ENCODE measurements around the gene PSMA5. TPM values are rescaled to one million over a fixed set of nuclear protein-coding genes. Genes with fewer than 3 reads are reported as not detected.

PSMA5 gene
- polyA plus RNA-seq, 1 donor from 2014 or later, result 99.8 TPM

DNA sequence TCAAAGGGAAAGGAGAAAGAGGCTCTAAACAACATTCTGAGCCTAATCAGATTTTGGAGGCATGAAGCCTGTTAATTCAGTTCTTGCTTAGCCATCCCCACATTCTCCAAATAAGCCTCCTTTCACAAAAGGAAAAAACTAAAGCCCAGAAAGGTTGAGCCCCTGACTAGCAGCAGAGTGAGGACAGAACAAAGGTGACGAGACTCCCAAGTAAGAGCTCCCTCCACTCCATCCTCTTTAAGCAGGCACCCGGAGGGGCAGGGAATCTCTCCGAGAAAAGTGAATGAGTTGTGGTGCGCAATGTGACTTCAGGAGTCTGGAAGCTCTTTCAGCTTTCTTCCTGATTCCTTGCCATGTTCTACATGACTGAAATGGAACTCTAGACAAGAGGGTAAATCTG is 76.1 kb downstream of the PSMA5 start (continued):
- no peak for TF ChIP-seq EP300 (conservative IDR thresholded peaks at IDR 0.05; ENCODE audit: poor library complexity, severe bottlenecking)

Other genes with a start within 250 kb of the PSMA5 start
- gene SARS1, start 212.5 kb downstream of the PSMA5 start, polyA plus RNA-seq, result 274 and 281 TPM in 2 replicates
- gene CELSR2, start 176.9 kb downstream of the PSMA5 start, polyA plus RNA-seq, result 7.9 and 9.5 TPM in 2 replicates
- 5.4 and 7.9 TPM in 2 replicates for gene PSRC1, start 143.3 kb downstream of the PSMA5 start, polyA plus RNA-seq
- gene MYBPHL, start 119.4 kb downstream of the PSMA5 start, polyA plus RNA-seq, result 0.78 and 1.6 TPM in 2 replicates
- 31.4 and 33.3 TPM in 2 replicates for gene SORT1, start 28.5 kb downstream of the PSMA5 start, polyA plus RNA-seq
- gene SYPL2, start 40.1 kb upstream of the PSMA5 start, polyA plus RNA-seq, result not detected in 2 replicates
- gene ATXN7L2, start 57.5 kb upstream of the PSMA5 start, polyA plus RNA-seq, result 14.3 and 16.9 TPM in 2 replicates
- 7.2 and 9.2 TPM in 2 replicates for gene CYB561D1, start 67.6 kb upstream of the PSMA5 start, polyA plus RNA-seq
- 12.0 and 12.6 TPM in 2 replicates for gene AMIGO1, start 83.3 kb upstream of the PSMA5 start, polyA plus RNA-seq
- 9.7 and 13.2 TPM in 2 replicates for gene GPR61, start 113.4 kb upstream of the PSMA5 start, polyA plus RNA-seq
- gene GNAI3, start 122.2 kb upstream of the PSMA5 start, polyA plus RNA-seq, result 10.6 and 10.9 TPM in 2 replicates
- 1.5 TPM in 1 of 2 replicates, not detected in the other for gene GNAT2, start 193.2 kb upstream of the PSMA5 start, polyA plus RNA-seq
- gene AMPD2, start 193.4 kb upstream of the PSMA5 start, polyA plus RNA-seq, result 104 and 111 TPM in 2 replicates
- 0.06 and 0.71 TPM in 2 replicates for gene GSTM4, start 229.7 kb upstream of the PSMA5 start, polyA plus RNA-seq
- 6.8 and 10.2 TPM in 2 replicates for gene GSTM2, start 241.6 kb upstream of the PSMA5 start, polyA plus RNA-seq

All from neural cell (in vitro differentiated cells).